ENCODE measurements around the gene RASL10B.
"Not testable (repeated sequence)": the region's sequence is repeated elsewhere in the genome, so short reads cannot be mapped to it uniquely, and the experiment has no call there.

RASL10B gene

GRCh38 chr17:35745749-35746320, 14.4 kb downstream of the RASL10B start:
- no peak for FAIRE-seq
- no peak for DNase-seq (ENCODE audit: insufficient read length, low spot score)

DNA sequence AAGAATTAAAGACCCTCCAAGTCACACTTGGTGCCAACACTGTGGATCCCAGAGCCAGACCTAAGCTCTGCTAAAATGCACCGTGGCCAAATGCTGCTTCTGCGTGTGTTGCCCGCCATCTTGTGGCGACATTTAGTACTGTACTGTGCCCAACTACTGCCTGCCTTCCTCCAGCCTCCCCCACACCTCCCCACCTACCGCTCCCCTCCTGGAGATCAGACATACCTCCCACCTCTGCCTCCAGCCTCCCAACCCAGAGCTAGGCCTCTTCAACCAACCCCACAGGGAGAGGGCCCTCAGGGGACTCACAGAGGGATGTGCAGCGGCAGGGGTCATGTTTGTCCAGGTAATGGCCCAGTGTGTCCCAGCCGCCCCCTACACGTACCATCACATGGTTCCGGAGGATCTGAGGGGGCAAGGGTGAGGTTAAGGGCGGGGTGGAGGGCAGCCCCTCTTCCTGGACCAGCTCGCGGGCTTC, 16.1 kb downstream of the RASL10B start:
- TF ChIP-seq SPI1 (IDR thresholded peaks at IDR 0.05; ENCODE audit: low read depth, low read length) (no peak), POLR2AphosphoS5 (IDR thresholded peaks at IDR 0.05; ENCODE audit: low read depth, low read length) (no peak), TAF1 (IDR thresholded peaks at IDR 0.05; ENCODE audit: low read depth, low read length) (no peak), POLR2A (IDR thresholded peaks at IDR 0.05; ENCODE audit: low read depth, low read length) (no peak), POU2F2 (IDR thresholded peaks at IDR 0.05; ENCODE audit: low read depth, low read length) (no peak), PAX5 (IDR thresholded peaks at IDR 0.05; ENCODE audit: insufficient read depth, low read length, severe bottlenecking) (no peak)
- FAIRE-seq, result no peak
- peak; percentile 81 for DNase-seq (ENCODE audit: insufficient read length, low spot score)

More at GRCh38 chr17:35745749-35746320, 14.4 kb downstream of the RASL10B start:
- no peak for TF ChIP-seq SPI1 (IDR thresholded peaks at IDR 0.05; ENCODE audit: low read depth, low read length)
- TF ChIP-seq POU2F2 (IDR thresholded peaks at IDR 0.05; ENCODE audit: low read depth, low read length), result no peak
- no peak for TF ChIP-seq POLR2A (IDR thresholded peaks at IDR 0.05; ENCODE audit: low read depth, low read length)
- no peak for TF ChIP-seq TAF1 (IDR thresholded peaks at IDR 0.05; ENCODE audit: low read depth, low read length)
- no peak for TF ChIP-seq POLR2AphosphoS5 (IDR thresholded peaks at IDR 0.05; ENCODE audit: low read depth, low read length)
- TF ChIP-seq PAX5 (IDR thresholded peaks at IDR 0.05; ENCODE audit: insufficient read depth, low read length, severe bottlenecking), result no peak

GRCh38 chr17:35748341-35748841, 17.0 kb downstream of the RASL10B start:
- FAIRE-seq (no peak), DNase-seq (ENCODE audit: insufficient read length, low spot score) (no peak)
- TF ChIP-seq POLR2A (IDR thresholded peaks at IDR 0.05; ENCODE audit: low read depth, low read length), result no peak
- no peak for TF ChIP-seq TAF1 (IDR thresholded peaks at IDR 0.05; ENCODE audit: low read depth, low read length)
- no peak for TF ChIP-seq POLR2AphosphoS5 (IDR thresholded peaks at IDR 0.05; ENCODE audit: low read depth, low read length)
- TF ChIP-seq PAX5 (IDR thresholded peaks at IDR 0.05; ENCODE audit: insufficient read depth, low read length, severe bottlenecking), result no peak
- TF ChIP-seq SPI1 (IDR thresholded peaks at IDR 0.05; ENCODE audit: low read depth, low read length), result no peak
- TF ChIP-seq POU2F2 (IDR thresholded peaks at IDR 0.05; ENCODE audit: low read depth, low read length), result no peak

DNA sequence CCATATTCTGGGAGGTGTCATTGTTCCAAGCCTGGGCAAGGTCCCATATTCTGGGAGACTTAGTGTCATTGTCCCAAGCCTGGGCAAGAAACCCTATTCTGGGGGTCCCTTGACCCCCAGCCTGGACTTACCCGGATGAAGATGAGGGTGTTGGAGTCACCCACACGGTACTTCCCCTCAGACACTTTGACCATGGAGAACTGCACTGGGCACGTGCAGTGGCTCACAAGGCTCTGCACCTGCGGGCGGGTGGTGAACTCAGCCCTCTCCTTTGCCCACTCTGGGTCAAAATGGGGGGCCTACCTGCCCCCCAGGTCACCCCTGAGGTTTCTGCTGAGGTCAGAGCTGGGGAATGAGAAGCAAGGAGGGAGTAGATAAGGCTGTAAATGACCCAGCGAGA, 17.5 kb downstream of the RASL10B start:
- DNase-seq (ENCODE audit: insufficient read length, low spot score) (no peak), FAIRE-seq (no peak)
- TF ChIP-seq POU2F2 (IDR thresholded peaks at IDR 0.05; ENCODE audit: low read depth, low read length) (no peak), POLR2AphosphoS5 (IDR thresholded peaks at IDR 0.05; ENCODE audit: low read depth, low read length) (no peak), SPI1 (IDR thresholded peaks at IDR 0.05; ENCODE audit: low read depth, low read length) (no peak), PAX5 (IDR thresholded peaks at IDR 0.05; ENCODE audit: insufficient read depth, low read length, severe bottlenecking) (no peak), TAF1 (IDR thresholded peaks at IDR 0.05; ENCODE audit: low read depth, low read length) (no peak), POLR2A (IDR thresholded peaks at IDR 0.05; ENCODE audit: low read depth, low read length) (no peak)

DNA sequence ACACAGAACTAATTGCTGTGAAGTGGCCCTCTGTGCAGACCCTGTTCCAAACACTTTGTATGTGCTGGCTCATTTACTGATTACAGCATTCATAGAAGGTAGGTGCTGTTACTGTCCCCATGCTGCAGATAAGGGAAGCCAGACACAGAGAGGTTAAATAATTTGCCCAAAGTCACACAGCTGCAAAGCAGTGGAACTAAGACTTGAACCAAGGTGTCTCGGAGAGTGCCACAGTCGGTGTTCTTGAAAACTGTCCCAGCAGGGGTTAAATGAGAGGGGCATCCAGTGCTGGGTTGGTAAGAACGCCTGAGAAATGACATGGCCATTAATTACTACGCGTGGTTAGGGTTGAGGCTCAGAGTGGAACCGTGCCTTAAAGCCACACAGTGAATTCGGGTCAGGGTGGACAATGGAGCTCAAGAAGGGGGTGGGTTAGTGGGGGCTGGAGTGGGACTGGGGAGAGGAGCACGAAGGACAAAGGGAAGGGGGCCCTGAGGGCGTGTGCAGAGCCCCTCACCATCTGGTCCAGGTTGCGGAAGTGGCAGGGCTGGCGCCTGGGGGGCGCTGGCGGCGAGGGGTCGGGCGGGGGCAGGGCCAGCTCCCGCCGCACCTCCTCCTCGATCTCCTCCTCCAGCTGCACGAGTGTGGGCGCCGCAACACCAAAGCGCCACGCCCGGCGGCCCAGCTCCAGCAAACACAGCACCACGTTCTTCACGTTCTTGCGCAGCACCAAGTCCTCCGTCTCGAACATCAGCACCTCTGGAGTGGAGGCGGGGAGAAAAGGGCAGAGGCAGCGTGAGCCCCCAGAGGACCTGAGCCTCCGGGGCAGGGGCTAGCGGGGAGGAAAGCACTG, 18.3 kb downstream of the RASL10B start:
- TF ChIP-seq TAF1 (IDR thresholded peaks at IDR 0.05; ENCODE audit: low read depth, low read length), result no peak
- TF ChIP-seq POLR2AphosphoS5 (IDR thresholded peaks at IDR 0.05; ENCODE audit: low read depth, low read length), result no peak
- no peak for TF ChIP-seq POU2F2 (IDR thresholded peaks at IDR 0.05; ENCODE audit: low read depth, low read length)
- no peak for TF ChIP-seq POLR2A (IDR thresholded peaks at IDR 0.05; ENCODE audit: low read depth, low read length)
- no peak for TF ChIP-seq SPI1 (IDR thresholded peaks at IDR 0.05; ENCODE audit: low read depth, low read length)
- TF ChIP-seq PAX5 (IDR thresholded peaks at IDR 0.05; ENCODE audit: insufficient read depth, low read length, severe bottlenecking), result no peak
- no peak for DNase-seq (ENCODE audit: insufficient read length, low spot score)
- FAIRE-seq, result no peak

GRCh38 chr17:35750526-35751395, 19.3 kb downstream of the RASL10B start:
- no peak for FAIRE-seq
- DNase-seq (ENCODE audit: insufficient read length, low spot score), result no peak
- TF ChIP-seq SPI1 (IDR thresholded peaks at IDR 0.05; ENCODE audit: low read depth, low read length) (no peak), PAX5 (IDR thresholded peaks at IDR 0.05; ENCODE audit: insufficient read depth, low read length, severe bottlenecking) (no peak), POLR2A (IDR thresholded peaks at IDR 0.05; ENCODE audit: low read depth, low read length) (no peak), TAF1 (IDR thresholded peaks at IDR 0.05; ENCODE audit: low read depth, low read length) (no peak), POLR2AphosphoS5 (IDR thresholded peaks at IDR 0.05; ENCODE audit: low read depth, low read length) (no peak), POU2F2 (IDR thresholded peaks at IDR 0.05; ENCODE audit: low read depth, low read length) (no peak)

- not testable (repeated sequence) for FAIRE-seq
These were observed 20.1 kb downstream of the RASL10B start for GRCh38 chr17:35751541-35751940.

GRCh38 chr17:35752471-35752870, 21.0 kb downstream of the RASL10B start:
- no peak for DNase-seq (ENCODE audit: insufficient read length, low spot score)
- TF ChIP-seq POLR2AphosphoS5 (IDR thresholded peaks at IDR 0.05; ENCODE audit: low read depth, low read length), result no peak
- TF ChIP-seq SPI1 (IDR thresholded peaks at IDR 0.05; ENCODE audit: low read depth, low read length), result no peak
- TF ChIP-seq PAX5 (IDR thresholded peaks at IDR 0.05; ENCODE audit: insufficient read depth, low read length, severe bottlenecking), result no peak
- TF ChIP-seq TAF1 (IDR thresholded peaks at IDR 0.05; ENCODE audit: low read depth, low read length), result no peak
- TF ChIP-seq POLR2A (IDR thresholded peaks at IDR 0.05; ENCODE audit: low read depth, low read length), result no peak
- no peak for TF ChIP-seq POU2F2 (IDR thresholded peaks at IDR 0.05; ENCODE audit: low read depth, low read length)
- no peak for FAIRE-seq

More at GRCh38 chr17:35751541-35751940, 20.1 kb downstream of the RASL10B start:
- not testable (repeated sequence) for DNase-seq (ENCODE audit: insufficient read length, low spot score)
